Measurements from ENCODE around the gene MARCHF4. TPM values are rescaled to one million over a fixed set of nuclear protein-coding genes. Genes with fewer than 3 reads are reported as not detected.
A peak's percentile ranks its signal among the peaks of the same experiment; 100 is the strongest.

Gene MARCHF4
- total and polyA plus RNA-seq, 2 experiments from 2014 or later: 0.45 to 1.1 TPM

GRCh38 chr2:216387262-216387661 is 15.0 kb upstream of the MARCHF4 start:
- H3K9me2 ChIP-seq (ENCODE audit: insufficient read depth): 0 out of 2 replicates have a peak, but pooled peaks cover 4% of the 10 kb centered on the region

GRCh38 chr2:216385478-216385877 is 13.2 kb upstream of the MARCHF4 start:
- Histone ChIP-seq H3K4me1 (ENCODE audit: insufficient read depth) (peaks cover 9% of the 10 kb centered on the region; the same call in 1 of the 2 replicates), H3K79me2 (replicated peaks; ENCODE audit: insufficient read depth) (no peaks in the 10 kb centered on the region)
- no peak for TF ChIP-seq STAT1 (IDR thresholded peaks at IDR 0.05; ENCODE audit: unreplicated experiment)
- no peak for TF ChIP-seq ETS1 (IDR thresholded peaks at IDR 0.05)
- no peak for TF ChIP-seq EZH2phosphoT487 (IDR thresholded peaks at IDR 0.05; ENCODE audit: unreplicated experiment)
- TF ChIP-seq, protein P1, sequence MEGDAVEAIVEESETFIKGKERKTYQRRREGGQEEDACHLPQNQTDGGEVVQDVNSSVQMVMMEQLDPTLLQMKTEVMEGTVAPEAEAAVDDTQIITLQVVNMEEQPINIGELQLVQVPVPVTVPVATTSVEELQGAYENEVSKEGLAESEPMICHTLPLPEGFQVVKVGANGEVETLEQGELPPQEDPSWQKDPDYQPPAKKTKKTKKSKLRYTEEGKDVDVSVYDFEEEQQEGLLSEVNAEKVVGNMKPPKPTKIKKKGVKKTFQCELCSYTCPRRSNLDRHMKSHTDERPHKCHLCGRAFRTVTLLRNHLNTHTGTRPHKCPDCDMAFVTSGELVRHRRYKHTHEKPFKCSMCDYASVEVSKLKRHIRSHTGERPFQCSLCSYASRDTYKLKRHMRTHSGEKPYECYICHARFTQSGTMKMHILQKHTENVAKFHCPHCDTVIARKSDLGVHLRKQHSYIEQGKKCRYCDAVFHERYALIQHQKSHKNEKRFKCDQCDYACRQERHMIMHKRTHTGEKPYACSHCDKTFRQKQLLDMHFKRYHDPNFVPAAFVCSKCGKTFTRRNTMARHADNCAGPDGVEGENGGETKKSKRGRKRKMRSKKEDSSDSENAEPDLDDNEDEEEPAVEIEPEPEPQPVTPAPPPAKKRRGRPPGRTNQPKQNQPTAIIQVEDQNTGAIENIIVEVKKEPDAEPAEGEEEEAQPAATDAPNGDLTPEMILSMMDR (conservative IDR thresholded peaks at IDR 0.05; ENCODE audit: low read depth in 2 of 2): no peak
- TF ChIP-seq ZNF331 (CRISPR knock-in tag; IDR thresholded peaks at IDR 0.05; ENCODE audit: low read depth): no peak
- TF ChIP-seq, protein P2, sequence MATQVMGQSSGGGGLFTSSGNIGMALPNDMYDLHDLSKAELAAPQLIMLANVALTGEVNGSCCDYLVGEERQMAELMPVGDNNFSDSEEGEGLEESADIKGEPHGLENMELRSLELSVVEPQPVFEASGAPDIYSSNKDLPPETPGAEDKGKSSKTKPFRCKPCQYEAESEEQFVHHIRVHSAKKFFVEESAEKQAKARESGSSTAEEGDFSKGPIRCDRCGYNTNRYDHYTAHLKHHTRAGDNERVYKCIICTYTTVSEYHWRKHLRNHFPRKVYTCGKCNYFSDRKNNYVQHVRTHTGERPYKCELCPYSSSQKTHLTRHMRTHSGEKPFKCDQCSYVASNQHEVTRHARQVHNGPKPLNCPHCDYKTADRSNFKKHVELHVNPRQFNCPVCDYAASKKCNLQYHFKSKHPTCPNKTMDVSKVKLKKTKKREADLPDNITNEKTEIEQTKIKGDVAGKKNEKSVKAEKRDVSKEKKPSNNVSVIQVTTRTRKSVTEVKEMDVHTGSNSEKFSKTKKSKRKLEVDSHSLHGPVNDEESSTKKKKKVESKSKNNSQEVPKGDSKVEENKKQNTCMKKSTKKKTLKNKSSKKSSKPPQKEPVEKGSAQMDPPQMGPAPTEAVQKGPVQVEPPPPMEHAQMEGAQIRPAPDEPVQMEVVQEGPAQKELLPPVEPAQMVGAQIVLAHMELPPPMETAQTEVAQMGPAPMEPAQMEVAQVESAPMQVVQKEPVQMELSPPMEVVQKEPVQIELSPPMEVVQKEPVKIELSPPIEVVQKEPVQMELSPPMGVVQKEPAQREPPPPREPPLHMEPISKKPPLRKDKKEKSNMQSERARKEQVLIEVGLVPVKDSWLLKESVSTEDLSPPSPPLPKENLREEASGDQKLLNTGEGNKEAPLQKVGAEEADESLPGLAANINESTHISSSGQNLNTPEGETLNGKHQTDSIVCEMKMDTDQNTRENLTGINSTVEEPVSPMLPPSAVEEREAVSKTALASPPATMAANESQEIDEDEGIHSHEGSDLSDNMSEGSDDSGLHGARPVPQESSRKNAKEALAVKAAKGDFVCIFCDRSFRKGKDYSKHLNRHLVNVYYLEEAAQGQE (IDR thresholded peaks at IDR 0.05; ENCODE audit: unreplicated experiment): no peak
- no peak for TF ChIP-seq ZNF114 (CRISPR knock-in tag; IDR thresholded peaks at IDR 0.05)
- TF ChIP-seq JUNB (IDR thresholded peaks at IDR 0.05; ENCODE audit: unreplicated experiment): no peak
- no peak for TF ChIP-seq CREB1 (CRISPR knock-in tag; IDR thresholded peaks at IDR 0.05; ENCODE audit: low read depth)
- no peak for TF ChIP-seq EZH2 (IDR thresholded peaks at IDR 0.05; ENCODE audit: low read depth, unreplicated experiment)
- no peak for TF ChIP-seq NANOG (IDR thresholded peaks at IDR 0.05; ENCODE audit: borderline replicate concordance)

More at GRCh38 chr2:216387262-216387661, 15.0 kb upstream of the MARCHF4 start:
- Mint-ChIP-seq H3K36me3 (ENCODE audit: low read depth) (no peaks in the 10 kb centered on the region), H3K27ac (no peak overlapping the region), H3K4me1 (peaks cover 9% of the 10 kb centered on the region), H3K27me3 (ENCODE audit: insufficient read depth, low read depth, poor library complexity) (peaks cover 3% of the 10 kb centered on the region), H3K9me3 (peaks cover 4% of the 10 kb centered on the region; the same call in 2 of the 3 replicates), H3K4me3 (no peak overlapping the region)
- Histone ChIP-seq H3K4me1 (ENCODE audit: insufficient read depth) (peaks cover 9% of the 10 kb centered on the region; the same call in 1 of the 2 replicates), H3K27ac (ENCODE audit: low read depth) (no peak overlapping the region), H3F3A (replicated peaks; ENCODE audit: low read depth) (peaks cover 1% of the 10 kb centered on the region; the same call in 1 of the 2 replicates), H3K36me3 (ENCODE audit: insufficient read depth) (no peaks in the 10 kb centered on the region), H3K4me3 (no peak overlapping the region), H3K4me2 (no peak overlapping the region), H4K20me1 (replicated peaks; ENCODE audit: insufficient read depth) (no peaks in the 10 kb centered on the region), H3K79me2 (replicated peaks; ENCODE audit: insufficient read depth) (no peaks in the 10 kb centered on the region), H2AFZ (no peak overlapping the region), H3K27me3 (ENCODE audit: insufficient read depth) (no peaks in the 10 kb centered on the region)
- no peak for TF ChIP-seq EZH2 (IDR thresholded peaks at IDR 0.05; ENCODE audit: low read depth, unreplicated experiment)
- TF ChIP-seq ZNF331 (CRISPR knock-in tag; IDR thresholded peaks at IDR 0.05; ENCODE audit: low read depth): no peak
- TF ChIP-seq CREB1 (CRISPR knock-in tag; IDR thresholded peaks at IDR 0.05; ENCODE audit: low read depth): no peak
- no peak for TF ChIP-seq STAT1 (IDR thresholded peaks at IDR 0.05; ENCODE audit: unreplicated experiment)
- TF ChIP-seq JUNB (IDR thresholded peaks at IDR 0.05; ENCODE audit: unreplicated experiment): no peak
- TF ChIP-seq EZH2phosphoT487 (IDR thresholded peaks at IDR 0.05; ENCODE audit: unreplicated experiment): no peak
- TF ChIP-seq, protein P2 (IDR thresholded peaks at IDR 0.05; ENCODE audit: unreplicated experiment): no peak
- ATAC-seq (no peak), DNase-seq (ENCODE audit: low spot score) (no peak)

More at GRCh38 chr2:216385478-216385877, 13.2 kb upstream of the MARCHF4 start:
- no peaks in the 10 kb centered on the region for H3K27me3 ChIP-seq (ENCODE audit: insufficient read depth)
- H3K36me3 ChIP-seq (ENCODE audit: insufficient read depth): no peaks in the 10 kb centered on the region
- H3K4me1 Mint-ChIP-seq: peaks cover 6% of the 10 kb centered on the region
- H4K20me1 ChIP-seq (replicated peaks; ENCODE audit: insufficient read depth): no peaks in the 10 kb centered on the region
- no peak for DNase-seq (ENCODE audit: low spot score)
- no peaks in the 10 kb centered on the region for H3K36me3 Mint-ChIP-seq (ENCODE audit: low read depth)
- H3K4me3 ChIP-seq: no peak overlapping the region
- peaks cover 3% of the 10 kb centered on the region for H3K27me3 Mint-ChIP-seq (ENCODE audit: insufficient read depth, low read depth, poor library complexity)
- ATAC-seq: no peak
- H3F3A ChIP-seq (replicated peaks; ENCODE audit: low read depth): peaks cover 3% of the 10 kb centered on the region; the same call in 1 of the 2 replicates
- H3K9me2 ChIP-seq (ENCODE audit: insufficient read depth): 0 out of 2 replicates have a peak, but pooled peaks cover 4% of the 10 kb centered on the region
- peaks cover 4% of the 10 kb centered on the region; the same call in 2 of the 3 replicates for H3K9me3 Mint-ChIP-seq
- H3K4me3 Mint-ChIP-seq: no peak overlapping the region
- no peak overlapping the region for H3K27ac Mint-ChIP-seq
- 0 out of 2 replicates have a peak overlapping the region, but pooled peaks have one; percentile 6 for H3K4me2 ChIP-seq
- peak overlapping the region; percentile 52; the same call in 1 of the 2 replicates for H2AFZ ChIP-seq
- no peak overlapping the region for H3K27ac ChIP-seq (ENCODE audit: low read depth)
